SK-N-MC (cell line): ENCODE results near the gene LCE6A.

Experiments
- EZH2 ChIP-seq: fragments of 200-600 bp; sonication (generic); IDR thresholded peaks from one replicate; pipeline ENCODE4 v1.6.1; 2017; ENCODE audit warnings: antibody characterized with exemption
- FOXP2 ChIP-seq: optimal IDR thresholded peaks from 2 replicates; pipeline ENCODE3; 2011; ENCODE audit warnings: mild to moderate bottlenecking, moderate library complexity; ENCODE audit not compliant: insufficient read depth; ENCODE audit errors: extremely low read length, control extremely low read depth
- POLR2AphosphoS5 ChIP-seq: IDR thresholded peaks from 2 replicates; pipeline ENCODE4 v1.6.1; 2012; ENCODE audit warnings: mild to moderate bottlenecking, low read depth, low read length, borderline replicate concordance

- TF ChIP-seq POLR2AphosphoS5 (no peak), EZH2 (no peak), FOXP2 (no peak)
Observed at GRCh38 chr1:152827173-152827572, 15.5 kb upstream of the LCE6A start, which contains the start of gene LCE1A.
